HG03064 (cell line): Measurements from ENCODE around the gene NUDT3.

Source experiments
- ATAC-seq: cut with Tn5 transposase; IDR thresholded peaks from one replicate; pipeline ENCODE4 v1.9.1; 2021; ENCODE audit warnings: low read depth; ENCODE audit not compliant: unreplicated experiment

NUDT3 gene

DNA sequence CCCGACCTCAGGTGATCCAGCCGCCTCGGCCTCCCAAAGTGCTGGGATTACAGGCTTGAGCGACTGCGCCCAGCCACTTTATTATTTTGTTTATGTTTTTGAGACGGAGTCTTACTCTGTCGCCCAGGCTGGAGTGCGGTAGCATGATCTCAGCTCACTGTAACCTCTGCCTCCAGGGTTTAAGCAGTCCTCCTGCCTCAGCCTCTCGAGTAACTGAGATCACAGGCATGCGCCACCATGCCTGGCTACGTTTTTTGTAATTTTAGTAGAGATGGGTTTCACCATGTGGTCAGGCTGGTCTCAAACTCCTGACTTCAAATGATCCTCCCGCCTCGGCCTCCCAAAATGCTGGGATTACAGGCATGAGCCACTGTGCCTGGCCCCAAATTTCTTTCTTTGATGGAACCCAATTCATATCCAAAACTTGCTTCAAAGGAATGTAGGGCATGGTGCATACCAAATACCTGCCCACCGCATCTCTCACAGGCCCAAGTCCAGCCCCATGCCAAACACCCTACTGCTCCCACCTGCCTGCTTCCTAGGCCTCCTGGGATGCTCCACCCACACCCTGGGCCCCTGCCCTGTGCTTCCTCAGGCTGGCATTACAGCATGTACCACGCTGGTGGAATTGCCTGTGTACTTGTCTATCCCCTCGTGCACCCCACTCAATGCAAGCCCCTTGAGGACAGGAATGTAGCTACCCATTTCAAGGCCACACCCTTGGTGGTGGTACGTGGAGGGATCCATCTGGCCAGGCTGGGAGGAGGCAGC, 160.7 kb downstream of the NUDT3 start:
- no peak for ATAC-seq

DNA sequence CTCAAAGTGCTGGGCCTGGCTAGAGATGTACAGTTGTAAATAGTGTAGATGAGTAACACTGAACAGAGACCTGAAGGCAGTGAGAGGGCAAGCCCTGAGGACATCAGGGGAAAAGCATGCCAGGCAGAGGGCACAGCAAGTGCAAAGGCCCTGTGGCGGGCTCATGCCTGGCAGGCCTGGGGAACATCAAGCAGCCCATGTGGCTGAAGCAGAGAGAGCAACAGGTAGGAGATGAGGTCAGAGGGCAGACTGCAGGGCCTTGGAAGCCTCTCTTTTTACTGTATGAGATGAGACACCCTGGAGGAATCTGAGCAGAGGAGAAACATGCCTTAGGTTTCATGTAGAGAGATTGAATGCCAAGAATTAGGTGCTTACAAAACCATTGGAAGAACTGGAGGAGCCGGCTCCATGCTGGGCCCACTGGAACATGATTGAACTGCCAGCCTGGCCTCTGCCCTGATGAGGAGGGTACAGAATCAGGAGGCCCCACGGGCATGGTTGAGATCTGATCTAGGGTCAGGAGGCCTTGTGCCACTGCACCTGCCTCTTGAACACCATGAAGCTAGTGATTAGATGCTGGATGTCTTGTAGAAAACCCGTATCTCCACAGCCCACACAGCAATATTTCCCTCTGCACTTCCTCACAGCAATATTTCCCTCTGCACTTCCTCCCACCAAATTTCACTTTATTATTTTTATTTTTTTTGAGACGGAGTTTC, 161.7 kb downstream of the NUDT3 start:
- no peak for ATAC-seq

DNA sequence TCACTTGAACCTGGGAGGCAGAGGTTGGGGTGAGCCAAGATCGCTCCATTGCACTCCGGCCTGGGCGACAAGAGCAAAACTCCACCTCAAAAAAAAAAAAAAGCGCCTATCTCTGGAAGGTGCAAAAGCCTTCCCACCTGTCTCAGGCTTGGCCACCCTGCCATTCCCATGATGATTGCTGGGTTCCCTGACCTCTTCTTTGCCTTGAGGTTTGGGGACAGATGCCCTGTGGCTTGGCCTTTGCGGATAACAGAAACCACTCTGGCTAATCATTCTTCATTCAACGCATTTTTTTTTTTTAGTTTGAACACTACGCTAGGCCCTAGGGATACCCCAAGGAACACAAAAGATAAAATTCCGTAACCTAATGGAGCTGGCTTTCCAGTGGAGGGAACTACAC, 162.6 kb downstream of the NUDT3 start:
- ATAC-seq = no peak
